ENCODE data around the gene NBPF15. TPM values are rescaled to one million over a fixed set of nuclear protein-coding genes. Genes with fewer than 3 reads are reported as not detected.
A peak's percentile ranks its signal among the peaks of the same experiment; 100 is the strongest.
"Not testable (repeated sequence)": the region's sequence is repeated elsewhere in the genome, so short reads cannot be mapped to it uniquely, and the experiment has no call there.

Gene NBPF15
- total RNA-seq, 2 donors from 2014 or later, result 60.2 to 98.0 TPM

DNA sequence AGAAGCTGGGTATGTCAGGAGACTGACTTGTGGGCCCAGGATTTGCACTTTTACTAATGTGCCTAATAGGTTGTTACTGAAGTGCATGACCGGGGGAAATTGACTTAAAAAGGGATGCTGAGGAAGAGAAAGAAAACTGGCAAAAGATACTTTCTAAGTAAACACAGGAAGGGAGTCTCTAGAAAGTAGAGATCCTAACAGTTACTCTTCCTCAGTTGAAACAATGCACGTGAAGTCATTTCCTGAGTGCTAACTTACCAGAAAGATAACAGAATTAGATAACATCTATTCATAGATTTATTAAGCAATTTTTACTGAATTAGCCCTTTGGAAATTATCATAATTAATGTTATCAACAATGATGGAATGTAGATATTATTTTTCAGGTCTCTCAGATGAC lies 12.4 kb upstream of the NBPF15 start:
- not testable (repeated sequence) for H3K9me3 ChIP-seq (ENCODE audit: control insufficient read depth, low read length); H3K9ac ChIP-seq (ENCODE audit: extremely low read depth, low read length, poor library complexity, severe bottlenecking); H3K36me3 Mint-ChIP-seq (ENCODE audit: low read depth); H3K27me3 Mint-ChIP-seq (ENCODE audit: insufficient read depth); H3K27ac Mint-ChIP-seq; H3K4me1 ChIP-seq (ENCODE audit: control insufficient read depth, insufficient read depth, low read length); H3K4me1 Mint-ChIP-seq; H3K4me3 Mint-ChIP-seq; H3K27ac ChIP-seq (ENCODE audit: low read depth, low read length); DNase-seq; H3K9me3 Mint-ChIP-seq; H3K27me3 ChIP-seq (ENCODE audit: control insufficient read depth, insufficient read depth, low read length, poor library complexity, severe bottlenecking); H3K36me3 ChIP-seq (ENCODE audit: control insufficient read depth, insufficient read depth, low read length); H3K4me3 ChIP-seq (ENCODE audit: low read length)
- WGBS, 2 experiments (ENCODE audit: insufficient coverage in 1 of 2, insufficient read length in 1 of 2), result no CpG with 5 or more reads among the region's 2 CpGs

GRCh38 chr1:144471434-144471833 lies 10.0 kb upstream of the NBPF15 start:
- H3K27ac ChIP-seq (ENCODE audit: low read depth, low read length); H3K27me3 ChIP-seq (ENCODE audit: control insufficient read depth, insufficient read depth, low read length, poor library complexity, severe bottlenecking); H3K9me3 ChIP-seq (ENCODE audit: control insufficient read depth, low read length); H3K4me3 Mint-ChIP-seq; H3K9me3 Mint-ChIP-seq; H3K9ac ChIP-seq (ENCODE audit: extremely low read depth, low read length, poor library complexity, severe bottlenecking); H3K36me3 Mint-ChIP-seq (ENCODE audit: low read depth); H3K4me1 ChIP-seq (ENCODE audit: control insufficient read depth, insufficient read depth, low read length); H3K4me3 ChIP-seq (ENCODE audit: low read length); H3K27me3 Mint-ChIP-seq (ENCODE audit: insufficient read depth); H3K36me3 ChIP-seq (ENCODE audit: control insufficient read depth, insufficient read depth, low read length); H3K27ac Mint-ChIP-seq; H3K4me1 Mint-ChIP-seq; DNase-seq: not testable (repeated sequence)
- 92% methylated on average over 2 of the region's 4 CpGs; no CpG with 5 or more reads in 1 of the 2 experiments for WGBS, 2 experiments (ENCODE audit: insufficient coverage in 1 of 2, insufficient read length in 1 of 2)

DNA sequence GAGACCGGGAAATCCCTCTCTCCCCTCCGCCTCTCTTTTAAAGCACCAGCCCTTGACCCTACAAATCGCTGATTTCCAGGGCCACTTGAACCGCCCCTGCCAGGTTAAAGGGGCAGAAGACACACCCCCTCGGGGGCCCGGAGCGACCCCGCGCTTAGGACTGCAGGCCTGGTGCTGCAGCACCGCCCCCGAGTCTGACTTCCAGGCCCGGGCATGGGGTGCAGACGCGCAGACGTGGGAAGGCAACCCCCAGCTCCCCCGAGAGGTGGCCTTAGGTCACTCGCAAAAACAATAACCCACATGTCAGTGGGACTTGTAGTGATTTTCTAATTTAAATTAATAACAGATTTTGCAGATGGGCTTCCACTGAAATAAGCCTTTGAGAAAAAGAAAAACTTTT lies 309 bp upstream of the NBPF15 start:
- H3K9ac ChIP-seq (ENCODE audit: extremely low read depth, low read length, poor library complexity, severe bottlenecking); H3K27ac ChIP-seq (ENCODE audit: low read depth, low read length); H3K27ac Mint-ChIP-seq; H3K4me1 ChIP-seq (ENCODE audit: control insufficient read depth, insufficient read depth, low read length); H3K27me3 ChIP-seq (ENCODE audit: control insufficient read depth, insufficient read depth, low read length, poor library complexity, severe bottlenecking); H3K36me3 ChIP-seq (ENCODE audit: control insufficient read depth, insufficient read depth, low read length); H3K4me3 ChIP-seq (ENCODE audit: low read length); H3K4me1 Mint-ChIP-seq; H3K9me3 Mint-ChIP-seq; H3K27me3 Mint-ChIP-seq (ENCODE audit: insufficient read depth); H3K36me3 Mint-ChIP-seq (ENCODE audit: low read depth); DNase-seq; H3K9me3 ChIP-seq (ENCODE audit: control insufficient read depth, low read length): not testable (repeated sequence)
- no CpG with 5 or more reads among the region's 17 CpGs for WGBS, 2 experiments (ENCODE audit: insufficient coverage in 1 of 2, insufficient read length in 1 of 2)
- peak overlapping the region; percentile 89 for H3K4me3 Mint-ChIP-seq

- H3K27ac Mint-ChIP-seq; H3K4me1 Mint-ChIP-seq; H3K9me3 Mint-ChIP-seq; H3K36me3 ChIP-seq (ENCODE audit: control insufficient read depth, insufficient read depth, low read length); H3K4me1 ChIP-seq (ENCODE audit: control insufficient read depth, insufficient read depth, low read length); H3K27me3 ChIP-seq (ENCODE audit: control insufficient read depth, insufficient read depth, low read length, poor library complexity, severe bottlenecking); H3K36me3 Mint-ChIP-seq (ENCODE audit: low read depth); H3K27me3 Mint-ChIP-seq (ENCODE audit: insufficient read depth); H3K9me3 ChIP-seq (ENCODE audit: control insufficient read depth, low read length); H3K27ac ChIP-seq (ENCODE audit: low read depth, low read length); DNase-seq: not testable (repeated sequence)
- WGBS, 2 experiments (ENCODE audit: insufficient coverage in 1 of 2, insufficient read length in 1 of 2), result 0% methylated on average over 4 of the region's 15 CpGs; no CpG with 5 or more reads in 1 of the 2 experiments
- peak overlapping the region; percentile 74 for H3K4me3 ChIP-seq (ENCODE audit: low read length)
- peak overlapping the region; percentile 89 for H3K4me3 Mint-ChIP-seq
- peak overlapping the region; percentile 20 for H3K9ac ChIP-seq (ENCODE audit: extremely low read depth, low read length, poor library complexity, severe bottlenecking)
Measured at GRCh38 chr1:144460686-144461085, 783 bp downstream of the NBPF15 start.

DNA sequence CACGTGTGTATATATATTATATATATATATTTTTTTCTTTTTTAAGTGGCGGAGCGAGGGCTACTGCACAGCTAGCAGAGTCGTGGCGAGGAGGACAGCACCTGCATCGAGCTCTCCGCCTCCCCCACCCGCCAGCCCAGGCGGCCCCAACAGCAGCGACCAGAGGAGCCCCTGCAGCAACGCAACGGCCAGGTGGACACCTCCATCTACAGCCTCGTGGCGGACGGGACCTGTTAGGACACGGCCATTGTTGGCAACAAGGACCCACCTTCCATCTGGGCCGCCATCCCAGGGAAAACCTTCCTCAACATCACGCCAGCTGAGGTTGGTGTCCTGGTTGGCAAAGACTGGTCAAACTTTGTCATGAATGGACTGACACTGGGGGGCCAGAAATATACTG lies 19.1 kb downstream of the NBPF15 start:
- DNase-seq; H3K9me3 Mint-ChIP-seq; H3K36me3 Mint-ChIP-seq (ENCODE audit: low read depth); H3K27ac Mint-ChIP-seq; H3K27me3 Mint-ChIP-seq (ENCODE audit: insufficient read depth); H3K4me1 ChIP-seq (ENCODE audit: control insufficient read depth, insufficient read depth, low read length); H3K4me3 ChIP-seq (ENCODE audit: low read length); H3K27ac ChIP-seq (ENCODE audit: low read depth, low read length); H3K9ac ChIP-seq (ENCODE audit: extremely low read depth, low read length, poor library complexity, severe bottlenecking); H3K4me1 Mint-ChIP-seq; H3K9me3 ChIP-seq (ENCODE audit: control insufficient read depth, low read length); H3K4me3 Mint-ChIP-seq; H3K36me3 ChIP-seq (ENCODE audit: control insufficient read depth, insufficient read depth, low read length); H3K27me3 ChIP-seq (ENCODE audit: control insufficient read depth, insufficient read depth, low read length, poor library complexity, severe bottlenecking): not testable (repeated sequence)
- WGBS, 2 experiments (ENCODE audit: insufficient coverage in 1 of 2, insufficient read length in 1 of 2), result 83 to 97% methylated on average over 1 to 13 of the region's 18 CpGs
